GM12875 (cell line): ENCODE results near the gene NCAM1.

Source experiments
- H3K4me3 ChIP-seq: one replicate; pipeline ENCODE4 v1.5.1; 2011; ENCODE audit warnings: low read depth, low read length, control low read depth
- TF ChIP-seq, protein P1 (sequence below): IDR thresholded peaks from 2 replicates; pipeline ENCODE4 v1.5.1; 2011; ENCODE audit warnings: low read depth, mild to moderate bottlenecking, control low read depth, inconsistent platforms, low read length, moderate library complexity, borderline replicate concordance; ENCODE audit not compliant: insufficient read depth

Gene NCAM1

DNA sequence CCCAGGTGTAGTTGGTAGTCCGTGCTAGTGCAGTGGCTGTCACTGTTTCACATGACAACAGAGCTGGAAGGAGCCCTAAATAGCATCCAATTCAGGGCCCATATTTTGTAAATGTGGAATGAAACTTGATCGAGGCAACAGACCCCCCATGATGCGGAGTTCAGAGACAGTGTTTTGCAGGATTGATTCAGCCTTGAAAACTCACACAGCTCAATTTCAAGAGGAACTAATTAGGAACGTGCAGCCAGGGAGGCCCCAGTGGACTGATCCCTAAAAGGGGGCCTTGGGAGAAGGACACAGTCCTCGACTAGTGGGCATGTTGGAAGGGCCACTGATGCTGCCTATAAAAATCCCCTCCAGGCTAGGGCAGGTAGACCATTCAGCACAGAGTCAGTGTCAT, 292.2 kb downstream of the NCAM1 start:
- TF ChIP-seq, protein P1, sequence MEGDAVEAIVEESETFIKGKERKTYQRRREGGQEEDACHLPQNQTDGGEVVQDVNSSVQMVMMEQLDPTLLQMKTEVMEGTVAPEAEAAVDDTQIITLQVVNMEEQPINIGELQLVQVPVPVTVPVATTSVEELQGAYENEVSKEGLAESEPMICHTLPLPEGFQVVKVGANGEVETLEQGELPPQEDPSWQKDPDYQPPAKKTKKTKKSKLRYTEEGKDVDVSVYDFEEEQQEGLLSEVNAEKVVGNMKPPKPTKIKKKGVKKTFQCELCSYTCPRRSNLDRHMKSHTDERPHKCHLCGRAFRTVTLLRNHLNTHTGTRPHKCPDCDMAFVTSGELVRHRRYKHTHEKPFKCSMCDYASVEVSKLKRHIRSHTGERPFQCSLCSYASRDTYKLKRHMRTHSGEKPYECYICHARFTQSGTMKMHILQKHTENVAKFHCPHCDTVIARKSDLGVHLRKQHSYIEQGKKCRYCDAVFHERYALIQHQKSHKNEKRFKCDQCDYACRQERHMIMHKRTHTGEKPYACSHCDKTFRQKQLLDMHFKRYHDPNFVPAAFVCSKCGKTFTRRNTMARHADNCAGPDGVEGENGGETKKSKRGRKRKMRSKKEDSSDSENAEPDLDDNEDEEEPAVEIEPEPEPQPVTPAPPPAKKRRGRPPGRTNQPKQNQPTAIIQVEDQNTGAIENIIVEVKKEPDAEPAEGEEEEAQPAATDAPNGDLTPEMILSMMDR = no peak
- no peak overlapping the region for H3K4me3 ChIP-seq

DNA sequence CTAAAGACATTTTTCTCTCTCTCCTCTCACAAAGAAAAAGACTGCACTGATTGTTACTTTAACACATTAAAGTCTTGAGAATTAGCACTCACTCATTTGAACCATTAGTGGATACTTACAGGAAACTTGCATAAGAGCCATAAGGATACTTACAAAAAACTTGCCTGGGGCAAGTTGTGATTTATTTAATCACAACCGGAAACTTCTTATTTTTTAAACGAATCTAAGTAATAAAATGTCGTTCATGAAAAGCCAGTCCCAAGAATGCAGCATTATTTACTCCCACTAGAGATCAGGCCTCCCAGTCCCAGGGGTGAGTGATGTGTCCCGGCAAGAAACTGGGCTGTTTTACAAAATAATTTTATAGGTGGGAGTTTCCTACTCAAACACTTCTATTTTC, 293.9 kb downstream of the NCAM1 start:
- no peak overlapping the region for H3K4me3 ChIP-seq
- TF ChIP-seq, protein P1 = no peak

DNA sequence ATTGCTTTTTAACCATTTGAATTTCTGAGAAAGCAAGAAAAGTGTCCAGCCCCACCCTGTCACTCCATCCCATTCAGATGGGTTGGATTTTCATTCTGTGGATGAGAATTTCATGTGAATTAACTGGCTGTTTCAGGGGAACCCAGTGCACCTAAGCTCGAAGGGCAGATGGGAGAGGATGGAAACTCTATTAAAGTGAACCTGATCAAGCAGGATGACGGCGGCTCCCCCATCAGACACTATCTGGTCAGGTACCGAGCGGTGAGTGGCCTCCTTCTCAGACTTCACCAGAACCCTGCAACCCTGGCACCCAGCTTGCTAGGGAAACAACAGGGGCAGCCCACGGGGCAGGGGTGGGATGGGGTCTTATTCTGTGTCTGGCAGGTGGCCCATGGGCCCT, 294.5 kb downstream of the NCAM1 start:
- H3K4me3 ChIP-seq = no peak overlapping the region
- TF ChIP-seq, protein P1 = no peak

DNA sequence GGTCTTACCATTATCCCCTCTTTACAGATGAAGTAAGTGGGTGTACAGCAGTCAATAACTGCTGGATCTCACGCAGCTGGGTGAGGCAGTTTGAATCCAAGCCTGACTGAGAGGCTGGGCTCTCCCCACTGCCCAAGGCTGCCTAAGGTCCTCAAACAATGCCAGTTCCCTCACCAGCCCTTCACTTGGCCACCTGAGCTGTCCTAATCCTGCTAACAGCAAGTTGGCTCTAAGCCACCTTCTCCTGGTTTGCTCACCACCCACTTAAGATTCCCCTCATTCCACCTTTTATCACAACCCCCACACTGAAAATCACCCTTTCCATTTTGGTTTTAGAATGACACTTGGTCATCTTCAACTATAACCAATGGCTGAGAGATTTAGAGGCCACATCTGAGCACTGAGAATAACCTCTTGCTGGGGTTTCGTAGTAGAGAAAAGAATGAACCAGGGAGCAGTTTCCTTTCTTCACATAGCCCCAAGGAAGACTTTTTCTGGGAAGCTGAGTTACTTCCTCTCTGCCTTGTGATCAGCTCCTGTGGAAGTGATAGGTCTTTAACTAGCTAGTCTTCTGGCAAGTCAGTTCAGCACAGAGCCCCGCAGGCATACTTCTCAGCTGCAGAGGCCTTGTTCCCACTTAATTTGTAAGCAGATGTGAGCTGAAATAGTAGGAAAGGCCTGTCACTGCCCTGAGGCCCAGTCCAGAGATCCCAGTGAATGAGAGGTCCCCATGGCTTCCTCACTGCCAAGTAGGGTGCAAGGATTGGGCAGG, 295.4 kb downstream of the NCAM1 start:
- TF ChIP-seq, protein P1 = no peak
- H3K4me3 ChIP-seq = no peak overlapping the region

DNA sequence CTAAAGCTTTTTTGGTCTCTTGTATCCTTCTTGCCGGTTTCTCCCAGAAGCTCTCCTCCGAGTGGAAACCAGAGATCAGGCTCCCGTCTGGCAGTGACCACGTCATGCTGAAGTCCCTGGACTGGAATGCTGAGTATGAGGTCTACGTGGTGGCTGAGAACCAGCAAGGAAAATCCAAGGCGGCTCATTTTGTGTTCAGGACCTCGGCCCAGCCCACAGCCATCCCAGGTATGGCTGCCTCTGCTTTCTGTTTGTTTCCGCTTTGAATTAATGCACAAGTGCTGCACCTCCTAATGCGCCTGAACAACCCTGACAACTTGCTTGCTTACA, 298.8 kb downstream of the NCAM1 start:
- H3K4me3 ChIP-seq = no peak overlapping the region
- TF ChIP-seq, protein P1 = no peak

DNA sequence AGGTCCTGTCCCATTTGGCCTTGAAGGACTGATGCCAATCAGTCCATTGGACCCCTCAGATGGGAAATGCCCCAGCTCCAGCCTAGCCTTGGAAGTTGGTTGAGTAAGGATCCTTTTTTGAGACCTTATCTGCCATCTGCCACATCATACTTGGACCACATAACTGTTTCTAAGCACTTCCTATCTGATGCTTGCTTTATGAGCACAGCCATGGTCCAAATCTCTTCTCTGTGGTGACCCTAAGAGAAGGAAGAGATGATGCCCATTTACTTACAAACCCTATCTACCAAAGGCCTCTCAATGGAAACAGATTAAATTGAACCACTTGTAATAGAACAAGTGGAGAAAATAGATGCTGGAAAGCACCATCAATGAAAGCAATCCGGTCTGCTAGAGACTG, 299.3 kb downstream of the NCAM1 start:
- TF ChIP-seq, protein P1 = no peak
- no peak overlapping the region for H3K4me3 ChIP-seq

DNA sequence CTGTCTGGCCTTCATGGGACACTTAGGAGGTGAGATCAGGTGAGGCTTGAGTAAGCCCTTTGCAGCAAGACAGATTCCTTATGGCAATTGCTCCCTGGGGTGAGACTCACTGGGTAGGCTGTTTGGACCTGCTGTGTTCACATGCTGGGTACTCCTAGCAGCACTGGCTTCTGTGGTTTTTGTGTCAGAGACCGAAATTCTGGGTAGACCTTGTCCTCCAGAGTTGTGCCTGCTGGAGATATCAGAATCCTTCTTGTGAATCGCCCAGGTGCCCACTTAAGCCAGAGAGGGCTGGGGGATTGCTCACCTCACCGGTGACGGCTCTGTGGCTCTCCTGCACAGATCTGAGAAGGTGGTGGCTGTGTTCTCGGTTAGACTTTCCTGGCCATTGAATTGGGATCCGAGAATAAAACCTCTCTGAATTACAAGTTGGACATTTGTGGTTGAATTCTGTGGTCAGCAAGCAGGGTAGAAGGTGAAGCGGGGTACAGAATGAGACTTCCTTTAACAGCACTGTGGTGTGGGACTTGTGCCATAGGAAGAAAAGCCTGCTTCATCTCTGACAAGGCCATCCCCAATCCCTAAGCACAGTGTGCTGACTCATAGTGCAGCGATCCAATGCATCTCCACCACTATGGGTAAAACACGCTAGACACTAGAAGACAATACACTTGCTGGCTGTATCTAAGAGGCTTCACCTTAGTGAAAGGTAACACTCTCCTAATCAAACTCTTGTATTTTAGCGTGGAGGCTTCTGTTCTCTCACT, 300.7 kb downstream of the NCAM1 start:
- H3K4me3 ChIP-seq = no peak overlapping the region
- TF ChIP-seq, protein P1 = no peak
